K562 (cell line): ENCODE measurements around the gene ENTR1. TPM values are rescaled to one million over a fixed set of nuclear protein-coding genes. Genes with fewer than 3 reads are reported as not detected.

Source experiments
- ATAC-seq: fragments of 200-7000 bp; cut with Tn5 transposase; 3 replicates; pipeline ENCODE4 v1.9.1; 2020; ENCODE audit warnings: moderate library complexity
- BruUV-seq: library from RNA; stranded (reverse); fragments of 400-500 nt; replicated peaks from 2 replicates; lab custom pipeline; 2021; lab: Mats Ljungman, UMichigan
- CTCF ChIA-PET: fragments of 300-600 bp; formaldehyde crosslinking; extraction: SDS; loops from one replicate; lab custom pipeline; 2021; ENCODE audit warnings: low intra/inter-chr PET ratio; lab: Yijun Ruan, JAX
- POLR2A ChIA-PET: fragments of 300-600, 350-650 bp; sonication (Branson Sonifier 250); formaldehyde crosslinking; extraction: SDS; loops from one replicate; lab custom pipeline; 2021; ENCODE audit warnings: antibody characterized with exemption, inconsistent platforms; lab: Yijun Ruan, JAX
- DNase-seq, 4 experiments: peaks; one replicate each; pipeline versions ENCODE4 v3.0.0 to v3.0.0-alpha.2; 2011 to 2018; ENCODE audit warnings: low spot score in 3 of 4, mixed read lengths in 3 of 4; ENCODE audit errors: extremely low read depth in 1 of 4
- FAIRE-seq: peaks from 2 replicates; lab custom pipeline; 2011; peaks lifted over from hg19 to GRCh38; lab: Jason Lieb, UNC
- H2AFZ ChIP-seq: 2 replicates; pipeline ENCODE4 v1.6.0; 2011; ENCODE audit warnings: low read depth, low read length, control low read depth, inconsistent platforms
- H3K27ac ChIP-seq: fragments of 200-600 bp; 3 replicates; pipeline ENCODE4 v1.8.0; 2011; ENCODE audit warnings: low read depth, mild to moderate bottlenecking, control low read depth, inconsistent platforms, low read length, moderate library complexity, mixed read lengths; ENCODE audit errors: extremely low read depth
- H3K27me3 ChIP-seq, 2 experiments: fragments of 300-600 bp in 1 of 2; 2 replicates in 1 of 2; 3 replicates in 1 of 2; pipeline versions ENCODE4 v1.6.0 to v1.8.0; 2011; ENCODE audit warnings: inconsistent platforms in 2 of 2, low read length in 2 of 2, mild to moderate bottlenecking in 1 of 2, mixed read lengths in 1 of 2, moderate library complexity in 1 of 2; ENCODE audit not compliant: control insufficient read depth in 2 of 2, insufficient read depth in 2 of 2
- H3K36me3 ChIP-seq: fragments of 300-600 bp; 3 replicates; pipeline ENCODE4 v1.8.0; 2011; ENCODE audit warnings: mild to moderate bottlenecking, low read length, inconsistent platforms; ENCODE audit not compliant: control insufficient read depth, insufficient read depth
- H3K4me1 ChIP-seq, 2 experiments: fragments of 200-600 bp in 1 of 2; replicated peaks in 1 of 2; 2 replicates in 1 of 2; 3 replicates in 1 of 2; pipeline versions ENCODE4 v1.5.1 to v1.8.0; 2011; ENCODE audit warnings: inconsistent platforms in 2 of 2, low read length in 2 of 2, mild to moderate bottlenecking in 1 of 2, mixed read lengths in 1 of 2, moderate library complexity in 1 of 2; ENCODE audit not compliant: control insufficient read depth in 2 of 2, insufficient read depth in 2 of 2
- H3K4me2 ChIP-seq: 2 replicates; pipeline ENCODE4 v1.6.1; 2011; ENCODE audit warnings: low read length, control low read depth, inconsistent platforms, mixed read lengths; ENCODE audit not compliant: insufficient read depth
- H3K4me3 ChIP-seq: fragments of 200-600 bp; sonication (generic), shearing (Covaris generic); 2 replicates; pipeline ENCODE4 v1.5.1; 2016; ENCODE audit warnings: control low read depth, inconsistent platforms
- H3K79me2 ChIP-seq: fragments of 200-600 bp; 3 replicates; pipeline ENCODE4 v1.8.0; 2011; ENCODE audit warnings: low read length, inconsistent platforms; ENCODE audit not compliant: control insufficient read depth, insufficient read depth
- H3K9ac ChIP-seq, 2 experiments: 2 replicates each; pipeline versions ENCODE4 v1.6.0 to v1.6.1; 2011; ENCODE audit warnings: low read depth in 2 of 2, low read length in 2 of 2, control low read depth in 1 of 2, inconsistent platforms in 1 of 2, mild to moderate bottlenecking in 1 of 2, mixed read lengths in 1 of 2; ENCODE audit not compliant: insufficient read depth in 1 of 2
- H3K9me1 ChIP-seq: one replicate; pipeline ENCODE4 v1.6.0; 2011; ENCODE audit warnings: inconsistent platforms, mild to moderate bottlenecking, low read length, moderate library complexity; ENCODE audit not compliant: control insufficient read depth, insufficient read depth
- H3K9me3 ChIP-seq: replicated peaks from 2 replicates; pipeline ENCODE4 v1.5.1; 2011; ENCODE audit warnings: low read depth, low read length, inconsistent platforms; ENCODE audit not compliant: control insufficient read depth, insufficient read depth
- H4K20me1 ChIP-seq: replicated peaks from 2 replicates; pipeline ENCODE4 v1.6.1; 2011; ENCODE audit warnings: low read length, inconsistent platforms, mixed read lengths; ENCODE audit not compliant: control insufficient read depth, insufficient read depth
- BRD4 ChIP-seq: fragments of 200-600 bp; sonication (generic); IDR thresholded peaks from 2 replicates; pipeline ENCODE4 v1.6.1; 2017; ENCODE audit warnings: inconsistent platforms
- CBFB ChIP-seq: sonication (generic); formaldehyde crosslinking; IDR thresholded peaks from 2 replicates; pipeline ENCODE4 v1.4.0; 2020; ENCODE audit warnings: mild to moderate bottlenecking, missing genetic modification reagents
- HNRNPH1 ChIP-seq: fragments of 200-400 bp; formaldehyde crosslinking; optimal IDR thresholded peaks from 2 replicates; pipeline ENCODE3; 2017; ENCODE audit warnings: low read depth, mild to moderate bottlenecking, low read length, moderate library complexity
- MTA1 ChIP-seq: fragments of 450-650 bp; IDR thresholded peaks from 2 replicates; pipeline ENCODE4 v1.6.1; 2017; ENCODE audit warnings: borderline replicate concordance
- PHF20 ChIP-seq: fragments of 450-650 bp; IDR thresholded peaks from 2 replicates; pipeline ENCODE4 v1.6.1; 2018; ENCODE audit not compliant: partially characterized antibody
- POLR2AphosphoS5 ChIP-seq: IDR thresholded peaks from 2 replicates; pipeline ENCODE4 v1.6.1; 2011; ENCODE audit warnings: mild to moderate bottlenecking, low read depth, low read length, moderate library complexity; ENCODE audit not compliant: control insufficient read depth, insufficient read depth
- RCOR1 ChIP-seq, 2 experiments: IDR thresholded peaks; 2 replicates each; pipeline ENCODE4 v1.6.1; 2012; ENCODE audit warnings: low read depth in 2 of 2, low read length in 2 of 2, borderline replicate concordance in 1 of 2, improper control_type of control experiment in 1 of 2
- TCFL5 ChIP-seq: fragments of 250-450 bp; sonication (Bioruptor Pico); conservative IDR thresholded peaks from 2 replicates; pipeline ENCODE4 v1.6.1; 2021; ENCODE audit warnings: mild to moderate bottlenecking, moderate library complexity, matching md5 sums
- ZBTB8A ChIP-seq: fragments of 450-650 bp; IDR thresholded peaks from 2 replicates; pipeline ENCODE4 v1.6.1; 2018; ENCODE audit warnings: mild to moderate bottlenecking, moderate library complexity; ENCODE audit not compliant: partially characterized antibody
- ZNF184 ChIP-seq: sonication (generic); formaldehyde crosslinking; IDR thresholded peaks from 2 replicates; pipeline ENCODE4 v1.5.0; 2020; ENCODE audit warnings: missing genetic modification reagents
- ZNF239 ChIP-seq: fragments of 250-450 bp; sonication (Bioruptor Pico); IDR thresholded peaks from 2 replicates; pipeline ENCODE4 v1.4.0; 2020; ENCODE audit warnings: mild to moderate bottlenecking
- ZNF717 ChIP-seq: fragments of 250-450 bp; sonication (Bioruptor Pico); IDR thresholded peaks from 2 replicates; pipeline ENCODE4 v1.5.0; 2021
- WGBS: fragments of 100-300 bp; shearing (Covaris generic); methylation state at CpG from one replicate; pipeline ENCODE4 v1.1.6; 2016; ENCODE audit warnings: low coverage, mixed read lengths; ENCODE audit not compliant: insufficient coverage; ENCODE audit errors: missing lambda C conversion rate; 5-methylcytosine and 5-hydroxymethylcytosine counted together
- in situ Hi-C: fragments of 300-500 bp; cut with MboI; formaldehyde crosslinking; loops from 4 replicates; pipeline ENCODE4 v1.15.0; 2018; ENCODE audit warnings: inconsistent platforms, mixed read lengths
- intact Hi-C: fragments of 100-400 bp; cut with micrococcal nuclease; formaldehyde crosslinking; loops from 2 replicates; pipeline ENCODE4 v1.14.2; 2022
- polyA plus RNA-seq, 8 experiments: library from polyadenylated mRNA; depleted of rRNA in 4 of 8; stranded (reverse) in 5 of 8; unstranded in 3 of 8; fragments of >200 nt; fragmentation: Nextera tagmentation in 2 of 8; fragmentation: Illumina TruSeq in 1 of 8; extraction: Ambion mirVana in 2 of 8; extraction: Trizol in 1 of 8; gene quantifications; 2 replicates each; pipeline versions ENCODE4 v1.2.1 to v1.2.3, GENCODE V29; 2011 to 2014; ENCODE audit warnings: inconsistent platforms in 1 of 8, missing spikeins in 1 of 8
- total RNA-seq, 7 experiments: library from RNA; depleted of rRNA in 6 of 7; stranded (reverse); fragments of >200 nt in 6 of 7; fragmentation: Illumina TruSeq in 2 of 7; extraction: Trizol in 2 of 7; gene quantifications; 2 replicates each; pipeline versions ENCODE4 v1.2.1 to v1.2.3, GENCODE V29; 2011 to 2021; ENCODE audit warnings: low replicate concordance in 1 of 7
- TF ChIP-seq, protein P1 (sequence below): fragments of 200-400 bp; formaldehyde crosslinking; IDR thresholded peaks from 2 replicates; pipeline ENCODE4 v1.6.1; 2017; ENCODE audit warnings: mild to moderate bottlenecking, low read depth, low read length, moderate library complexity
- TF ChIP-seq, protein P2 (sequence below): fragments of 250-450 bp; sonication (Bioruptor Pico); IDR thresholded peaks from 2 replicates; pipeline ENCODE4 v1.8.0; 2022; ENCODE audit warnings: moderate library complexity, mild to moderate bottlenecking, inconsistent platforms
- TF ChIP-seq, protein P3 (sequence below): fragments of 450-650 bp; IDR thresholded peaks from 2 replicates; pipeline ENCODE4 v1.6.1; 2016
- TF ChIP-seq, protein P4 (sequence below): sonication (generic); formaldehyde crosslinking; IDR thresholded peaks from 2 replicates; pipeline ENCODE4 v1.4.0; 2020; ENCODE audit warnings: mild to moderate bottlenecking, missing genetic modification reagents

The ENTR1 gene
- total and polyA plus RNA-seq, 9 of the 15 experiments (the other 6 are each of a cell fraction or from before 2014, with no cell fraction given): 6.7 to 106 (median 72.6) TPM

- FAIRE-seq (no peak), DNase-seq (no peak), ATAC-seq (no peak)
- Histone ChIP-seq H3K9me3 (no peaks in the 10 kb centered on the region), H3K36me3 (peaks cover 86% of the 10 kb centered on the region), H3K4me2 (no peak overlapping the region), H2AFZ (no peak overlapping the region), H3K27me3 (no peaks in the 10 kb centered on the region), H3K79me2 (no peaks in the 10 kb centered on the region), H3K9me1 (no peaks in the 10 kb centered on the region), H3K9ac (no peak overlapping the region), H3K27ac (no peak overlapping the region), H3K4me1 (no peaks in the 10 kb centered on the region), H4K20me1 (peaks cover 6% of the 10 kb centered on the region; the same call in 1 of the 2 replicates), H3K4me3 (no peak overlapping the region)
- intact Hi-C loops: no loop called here
- ChIA-PET POLR2A (interaction anchor here (1.3 to 1.5 kb wide), 2 partner anchors 8 to 9 kb away, joined by 4 read pairs; no protein-coding TSS in a partner anchor), CTCF (no interaction called here)
- WGBS: 94% methylated on average over 2 of the region's 3 CpGs
- in situ Hi-C loops: no loop called here
- no TSS peak for BruUV-seq
- TF ChIP-seq POLR2AphosphoS5: no peak
- no peak for TF ChIP-seq ZNF717 (CRISPR knock-in tag)
- no peak for TF ChIP-seq RCOR1 (IDR thresholded peaks at IDR 0.05; ENCODE audit: borderline replicate concordance in 1 of 2, low read depth in 2 of 2, low read length in 2 of 2)
- no peak for TF ChIP-seq ZNF184 (CRISPR knock-in tag)
- no peak for TF ChIP-seq HNRNPH1
- TF ChIP-seq, protein P1, sequence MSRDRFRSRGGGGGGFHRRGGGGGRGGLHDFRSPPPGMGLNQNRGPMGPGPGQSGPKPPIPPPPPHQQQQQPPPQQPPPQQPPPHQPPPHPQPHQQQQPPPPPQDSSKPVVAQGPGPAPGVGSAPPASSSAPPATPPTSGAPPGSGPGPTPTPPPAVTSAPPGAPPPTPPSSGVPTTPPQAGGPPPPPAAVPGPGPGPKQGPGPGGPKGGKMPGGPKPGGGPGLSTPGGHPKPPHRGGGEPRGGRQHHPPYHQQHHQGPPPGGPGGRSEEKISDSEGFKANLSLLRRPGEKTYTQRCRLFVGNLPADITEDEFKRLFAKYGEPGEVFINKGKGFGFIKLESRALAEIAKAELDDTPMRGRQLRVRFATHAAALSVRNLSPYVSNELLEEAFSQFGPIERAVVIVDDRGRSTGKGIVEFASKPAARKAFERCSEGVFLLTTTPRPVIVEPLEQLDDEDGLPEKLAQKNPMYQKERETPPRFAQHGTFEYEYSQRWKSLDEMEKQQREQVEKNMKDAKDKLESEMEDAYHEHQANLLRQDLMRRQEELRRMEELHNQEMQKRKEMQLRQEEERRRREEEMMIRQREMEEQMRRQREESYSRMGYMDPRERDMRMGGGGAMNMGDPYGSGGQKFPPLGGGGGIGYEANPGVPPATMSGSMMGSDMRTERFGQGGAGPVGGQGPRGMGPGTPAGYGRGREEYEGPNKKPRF: no peak
- TF ChIP-seq ZNF239 (CRISPR knock-in tag): no peak
- no peak for TF ChIP-seq MTA1
- TF ChIP-seq BRD4: no peak
- TF ChIP-seq, protein P2, sequence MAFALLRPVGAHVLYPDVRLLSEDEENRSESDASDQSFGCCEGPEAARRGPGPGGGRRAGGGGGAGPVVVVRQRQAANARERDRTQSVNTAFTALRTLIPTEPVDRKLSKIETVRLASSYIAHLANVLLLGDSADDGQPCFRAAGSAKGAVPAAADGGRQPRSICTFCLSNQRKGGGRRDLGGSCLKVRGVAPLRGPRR (CRISPR knock-in tag): no peak
- TF ChIP-seq, protein P3, sequence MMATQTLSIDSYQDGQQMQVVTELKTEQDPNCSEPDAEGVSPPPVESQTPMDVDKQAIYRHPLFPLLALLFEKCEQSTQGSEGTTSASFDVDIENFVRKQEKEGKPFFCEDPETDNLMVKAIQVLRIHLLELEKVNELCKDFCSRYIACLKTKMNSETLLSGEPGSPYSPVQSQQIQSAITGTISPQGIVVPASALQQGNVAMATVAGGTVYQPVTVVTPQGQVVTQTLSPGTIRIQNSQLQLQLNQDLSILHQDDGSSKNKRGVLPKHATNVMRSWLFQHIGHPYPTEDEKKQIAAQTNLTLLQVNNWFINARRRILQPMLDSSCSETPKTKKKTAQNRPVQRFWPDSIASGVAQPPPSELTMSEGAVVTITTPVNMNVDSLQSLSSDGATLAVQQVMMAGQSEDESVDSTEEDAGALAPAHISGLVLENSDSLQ: no peak
- no peak for TF ChIP-seq TCFL5 (CRISPR knock-in tag)
- TF ChIP-seq CBFB: no peak
- TF ChIP-seq, protein P4, sequence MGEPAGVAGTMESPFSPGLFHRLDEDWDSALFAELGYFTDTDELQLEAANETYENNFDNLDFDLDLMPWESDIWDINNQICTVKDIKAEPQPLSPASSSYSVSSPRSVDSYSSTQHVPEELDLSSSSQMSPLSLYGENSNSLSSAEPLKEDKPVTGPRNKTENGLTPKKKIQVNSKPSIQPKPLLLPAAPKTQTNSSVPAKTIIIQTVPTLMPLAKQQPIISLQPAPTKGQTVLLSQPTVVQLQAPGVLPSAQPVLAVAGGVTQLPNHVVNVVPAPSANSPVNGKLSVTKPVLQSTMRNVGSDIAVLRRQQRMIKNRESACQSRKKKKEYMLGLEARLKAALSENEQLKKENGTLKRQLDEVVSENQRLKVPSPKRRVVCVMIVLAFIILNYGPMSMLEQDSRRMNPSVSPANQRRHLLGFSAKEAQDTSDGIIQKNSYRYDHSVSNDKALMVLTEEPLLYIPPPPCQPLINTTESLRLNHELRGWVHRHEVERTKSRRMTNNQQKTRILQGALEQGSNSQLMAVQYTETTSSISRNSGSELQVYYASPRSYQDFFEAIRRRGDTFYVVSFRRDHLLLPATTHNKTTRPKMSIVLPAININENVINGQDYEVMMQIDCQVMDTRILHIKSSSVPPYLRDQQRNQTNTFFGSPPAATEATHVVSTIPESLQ: no peak
- TF ChIP-seq PHF20: no peak
- no peak for TF ChIP-seq ZBTB8A
These were observed 38.2 kb upstream of the ENTR1 start for GRCh38 chr9:136448655-136449054.
